ENCODE measurements around the gene PLEKHG5.
A peak's percentile ranks its signal among the peaks of the same experiment; 100 is the strongest.
"Not testable (repeated sequence)": the region's sequence is repeated elsewhere in the genome, so short reads cannot be mapped to it uniquely, and the experiment has no call there.

The PLEKHG5 gene

GRCh38 chr1:6461538-6462411 is 29.7 kb downstream of the PLEKHG5 start:
- DNase-seq: no peak

DNA sequence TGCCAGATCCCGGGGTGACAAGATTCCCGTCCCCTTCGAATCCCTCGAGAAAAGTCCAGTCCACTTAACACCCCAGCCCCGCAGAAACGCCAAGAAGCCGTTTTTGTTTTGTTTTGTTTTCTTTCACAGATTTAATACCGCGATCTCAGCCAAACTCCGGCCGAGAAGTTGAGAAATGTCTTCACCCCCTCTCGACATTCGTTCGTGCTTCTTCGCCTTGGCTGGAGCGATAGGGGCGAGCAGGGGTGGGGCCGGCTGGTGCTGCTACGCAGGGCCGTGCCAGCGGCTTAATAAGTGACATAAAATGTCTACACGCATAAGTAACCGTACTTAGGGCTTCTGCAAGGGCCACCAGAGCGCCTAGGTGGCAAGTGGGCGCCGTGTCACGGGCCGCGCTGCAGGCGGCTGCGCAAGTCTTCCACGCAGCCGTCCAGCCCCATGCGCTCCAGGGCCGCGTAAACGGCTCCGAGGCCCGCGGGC is 30.4 kb downstream of the PLEKHG5 start:
- DNase-seq: no peak

- DNase-seq: no peak
Measured at GRCh38 chr1:6460301-6461050, 31.0 kb downstream of the PLEKHG5 start.

DNA sequence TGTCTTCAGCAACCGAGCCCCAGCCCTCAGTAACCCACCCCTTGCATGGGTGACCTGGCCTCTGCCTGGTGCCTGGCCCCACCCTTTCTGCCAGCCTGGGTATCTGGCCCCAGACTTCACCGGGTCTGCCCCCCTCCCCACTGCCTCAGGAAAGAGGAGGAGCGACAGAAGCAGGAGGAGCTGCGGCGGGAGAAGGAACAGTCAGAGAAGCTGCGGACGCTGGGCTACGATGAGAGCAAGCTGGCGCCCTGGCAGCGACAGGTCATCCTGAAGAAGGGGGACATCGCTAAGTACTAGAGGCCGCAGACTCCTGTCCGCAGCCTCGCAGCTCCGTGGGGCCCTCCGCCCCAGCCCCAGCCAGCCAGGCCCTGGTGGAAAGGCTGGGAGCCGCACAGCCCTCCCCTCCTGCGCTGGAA is 31.6 kb downstream of the PLEKHG5 start:
- DNase-seq: no peak

DNA sequence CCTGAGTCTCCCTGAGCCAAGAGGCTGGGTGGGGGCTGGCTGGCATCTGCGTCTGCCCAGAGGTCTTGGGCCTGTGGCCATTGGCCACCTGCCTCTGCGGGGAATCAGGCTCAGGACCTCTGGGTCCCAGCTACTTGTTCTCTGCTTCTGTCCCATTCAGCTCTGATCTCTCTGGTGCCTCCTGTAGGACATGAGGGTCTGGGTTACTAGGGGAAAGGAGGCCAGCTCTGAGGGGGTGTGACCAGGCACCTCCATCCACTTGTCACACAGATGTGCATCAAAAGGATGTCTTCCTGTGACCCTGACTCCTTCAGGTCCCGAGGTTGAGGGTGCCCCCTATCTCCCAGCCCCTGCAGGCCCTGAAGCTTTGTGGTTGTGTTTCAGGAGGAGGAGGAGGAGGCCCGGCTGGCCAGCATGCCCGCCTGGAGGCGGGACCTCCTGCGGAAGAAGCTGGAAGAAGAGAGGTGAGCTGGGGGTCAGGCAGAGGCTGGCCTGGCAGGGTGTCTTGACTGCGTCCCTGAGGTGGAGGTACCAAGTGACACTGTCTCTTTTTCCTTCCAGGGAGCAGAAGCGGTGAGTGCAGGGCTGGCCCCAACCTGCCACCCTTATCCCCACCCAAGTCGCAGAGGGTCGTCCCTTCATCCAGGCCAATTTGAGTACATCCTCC is 34.5 kb downstream of the PLEKHG5 start:
- no peak for DNase-seq

DNA sequence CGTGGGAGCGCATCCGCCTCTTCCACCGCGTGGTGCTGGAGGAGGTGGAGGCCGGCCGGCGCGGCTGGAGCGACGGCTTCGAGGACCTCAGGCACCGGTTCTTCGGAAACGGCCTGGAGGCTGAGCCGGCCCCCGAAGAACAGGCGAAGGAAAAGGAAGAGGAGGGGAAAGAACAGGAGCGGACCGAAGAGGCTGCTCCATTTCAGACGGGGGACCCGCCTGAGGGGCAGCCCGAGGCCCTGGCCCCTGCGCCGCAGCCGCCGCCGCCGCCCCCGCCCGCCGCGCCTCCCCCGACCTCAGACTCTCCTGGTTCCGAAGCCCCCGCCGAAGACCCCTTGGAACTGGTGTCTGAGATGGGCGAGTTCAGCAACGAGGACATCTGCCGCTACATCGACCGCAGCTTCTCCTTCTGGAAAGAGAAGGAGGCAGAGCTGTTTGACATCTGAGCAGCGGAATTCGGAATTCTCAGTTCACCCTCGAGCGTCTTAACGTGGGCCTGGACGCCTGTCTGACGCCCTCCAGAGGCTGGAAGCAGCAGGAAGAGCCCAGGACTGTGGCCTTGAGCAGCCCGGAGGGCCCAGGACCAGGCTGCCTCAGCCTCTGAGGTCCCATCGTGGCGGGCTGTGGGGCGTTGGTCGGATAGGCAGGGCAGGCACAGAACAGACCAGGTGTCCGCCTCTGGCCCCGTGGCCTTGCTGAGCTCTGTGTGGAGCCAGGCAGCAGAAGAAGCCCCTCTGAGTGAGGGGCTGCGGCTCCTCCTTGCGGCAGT is 35.5 kb downstream of the PLEKHG5 start:
- not testable (repeated sequence) for DNase-seq

- DNase-seq: no peak
Measured at GRCh38 chr1:6454856-6455751, 36.4 kb downstream of the PLEKHG5 start.

GRCh38 chr1:6453895-6454855 is 37.3 kb downstream of the PLEKHG5 start:
- DNase-seq: not testable (repeated sequence)

DNA sequence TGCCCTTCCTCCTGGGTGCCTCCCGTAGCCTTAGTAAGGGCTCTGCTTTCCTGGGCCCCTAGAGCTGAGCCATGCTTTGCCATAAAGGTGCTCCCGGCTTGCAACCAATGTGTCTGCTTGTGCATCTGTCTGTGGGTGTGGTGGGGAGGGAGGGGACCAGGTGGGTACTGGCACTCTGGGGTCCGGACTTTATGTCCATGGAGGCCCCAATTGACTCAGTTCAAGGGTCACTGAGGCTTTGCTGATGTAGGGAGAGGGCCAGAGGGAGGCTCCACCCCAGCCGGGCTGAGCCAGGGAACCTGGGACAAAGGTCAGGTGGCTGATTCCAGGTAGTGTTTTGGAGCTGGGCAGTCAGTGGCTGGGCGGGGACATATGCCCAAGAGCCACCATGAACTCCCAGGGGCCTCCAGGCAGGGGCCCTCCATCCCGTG is 40.5 kb downstream of the PLEKHG5 start:
- no peak for DNase-seq

- DNase-seq: not testable (repeated sequence)
Measured at GRCh38 chr1:6450486-6450885, 41.0 kb downstream of the PLEKHG5 start.

GRCh38 chr1:6450005-6450450 is 41.4 kb downstream of the PLEKHG5 start:
- DNase-seq: no peak

- DNase-seq: no peak
Measured at GRCh38 chr1:6448749-6449631, 42.5 kb downstream of the PLEKHG5 start.

GRCh38 chr1:6447818-6448748 is 43.4 kb downstream of the PLEKHG5 start:
- peak; percentile 54 for DNase-seq

DNA sequence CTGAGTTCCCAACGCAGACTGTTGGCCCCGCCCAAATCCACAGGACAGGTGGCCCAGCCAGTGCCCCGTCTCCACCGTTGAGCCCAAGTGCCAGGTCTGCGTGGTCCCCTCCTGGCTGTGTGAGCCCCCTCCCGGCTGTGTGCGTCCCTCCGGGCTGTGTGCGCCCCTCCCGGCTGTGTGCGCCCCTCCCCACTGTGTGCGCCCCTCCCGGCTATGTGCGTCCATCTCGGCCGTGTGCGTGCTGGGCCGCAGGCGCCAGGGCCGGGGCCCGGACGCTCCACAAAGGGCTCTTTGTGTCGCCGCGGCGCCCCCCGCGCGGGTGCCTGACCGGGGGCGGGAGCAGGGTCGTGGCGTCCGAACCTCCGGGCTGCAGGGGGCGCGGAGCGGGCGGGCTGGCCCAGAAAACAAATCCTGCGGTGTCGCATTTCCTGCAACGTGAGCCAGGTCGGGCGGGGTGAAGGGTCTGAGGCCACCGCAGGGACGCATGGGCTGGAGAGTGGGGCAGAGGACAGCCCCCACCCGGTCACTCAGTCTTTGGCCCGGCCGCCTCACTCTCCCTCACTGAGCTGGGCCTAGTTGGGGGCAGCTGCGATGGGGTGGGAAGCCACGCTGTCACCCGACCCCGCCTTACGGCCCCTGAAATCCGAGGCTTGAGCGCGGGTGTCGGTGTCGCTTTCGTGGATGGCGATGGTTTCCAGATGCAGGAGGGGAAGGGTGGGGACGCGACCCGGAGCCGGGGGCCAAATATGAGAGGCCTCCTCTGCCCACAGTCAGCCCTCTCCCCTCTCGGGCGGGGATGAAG is 44.2 kb downstream of the PLEKHG5 start:
- no peak for DNase-seq

GRCh38 chr1:6446665-6447015 is 44.8 kb downstream of the PLEKHG5 start:
- DNase-seq: no peak

GRCh38 chr1:6445929-6446328 is 45.5 kb downstream of the PLEKHG5 start:
- not testable (repeated sequence) for DNase-seq

Measured in hematopoietic multipotent progenitor cell treated with erythropoietin and hydrocortisone succinate and interleukin-3 and kit ligand, for 6 days (in vitro differentiated cells).